HFF-Myc (cell line): ENCODE data around the gene RASGEF1C.

Experiments used
- DNase-seq: peaks from one replicate; pipeline ENCODE4 v3.0.0-alpha.2; 2011; ENCODE audit warnings: low read depth; ENCODE audit errors: extremely low read depth
- H3K4me3 ChIP-seq: replicated peaks from 2 replicates; pipeline ENCODE4 v1.5.1; 2011; ENCODE audit warnings: low read depth, mild to moderate bottlenecking, control low read depth, low read length
- TF ChIP-seq, protein P1 (sequence below): IDR thresholded peaks from 2 replicates; pipeline ENCODE4 v1.5.1; 2012; ENCODE audit warnings: mild to moderate bottlenecking, low read depth, low read length, control low read depth; ENCODE audit errors: missing control alignments

RASGEF1C gene

GRCh38 chr5:180105827-180106312 lies 103.1 kb downstream of the RASGEF1C start:
- no peak overlapping the region for H3K4me3 ChIP-seq
- TF ChIP-seq, protein P1, sequence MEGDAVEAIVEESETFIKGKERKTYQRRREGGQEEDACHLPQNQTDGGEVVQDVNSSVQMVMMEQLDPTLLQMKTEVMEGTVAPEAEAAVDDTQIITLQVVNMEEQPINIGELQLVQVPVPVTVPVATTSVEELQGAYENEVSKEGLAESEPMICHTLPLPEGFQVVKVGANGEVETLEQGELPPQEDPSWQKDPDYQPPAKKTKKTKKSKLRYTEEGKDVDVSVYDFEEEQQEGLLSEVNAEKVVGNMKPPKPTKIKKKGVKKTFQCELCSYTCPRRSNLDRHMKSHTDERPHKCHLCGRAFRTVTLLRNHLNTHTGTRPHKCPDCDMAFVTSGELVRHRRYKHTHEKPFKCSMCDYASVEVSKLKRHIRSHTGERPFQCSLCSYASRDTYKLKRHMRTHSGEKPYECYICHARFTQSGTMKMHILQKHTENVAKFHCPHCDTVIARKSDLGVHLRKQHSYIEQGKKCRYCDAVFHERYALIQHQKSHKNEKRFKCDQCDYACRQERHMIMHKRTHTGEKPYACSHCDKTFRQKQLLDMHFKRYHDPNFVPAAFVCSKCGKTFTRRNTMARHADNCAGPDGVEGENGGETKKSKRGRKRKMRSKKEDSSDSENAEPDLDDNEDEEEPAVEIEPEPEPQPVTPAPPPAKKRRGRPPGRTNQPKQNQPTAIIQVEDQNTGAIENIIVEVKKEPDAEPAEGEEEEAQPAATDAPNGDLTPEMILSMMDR, result no peak
- no peak for DNase-seq

DNA sequence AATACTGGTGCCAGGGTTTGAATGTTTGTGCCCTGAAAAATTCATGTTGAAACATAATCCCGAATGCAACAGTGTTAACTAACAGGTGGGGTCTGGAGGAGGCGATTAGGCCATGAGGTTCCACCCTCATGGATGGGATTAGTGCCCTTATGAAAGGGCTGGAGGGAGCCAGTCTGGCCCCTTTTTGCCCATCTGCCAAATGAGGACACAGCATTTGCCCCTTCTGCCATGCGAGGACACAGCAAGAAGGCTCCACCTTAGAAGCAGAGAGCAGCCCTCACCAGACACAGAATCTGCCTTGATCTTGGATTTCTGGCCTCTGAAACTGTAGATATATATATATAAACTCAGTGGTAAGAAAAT lies 104.9 kb downstream of the RASGEF1C start:
- no peak overlapping the region for H3K4me3 ChIP-seq
- DNase-seq, result no peak
- TF ChIP-seq, protein P1, result no peak

- TF ChIP-seq, protein P1, result no peak
- no peak for DNase-seq
- H3K4me3 ChIP-seq, result no peak overlapping the region
Measured at GRCh38 chr5:180103487-180104167, 105.4 kb downstream of the RASGEF1C start.

- TF ChIP-seq, protein P1, result no peak
- no peak for DNase-seq
- no peak overlapping the region for H3K4me3 ChIP-seq
Measured at GRCh38 chr5:180102636-180103035, 106.4 kb downstream of the RASGEF1C start.

DNA sequence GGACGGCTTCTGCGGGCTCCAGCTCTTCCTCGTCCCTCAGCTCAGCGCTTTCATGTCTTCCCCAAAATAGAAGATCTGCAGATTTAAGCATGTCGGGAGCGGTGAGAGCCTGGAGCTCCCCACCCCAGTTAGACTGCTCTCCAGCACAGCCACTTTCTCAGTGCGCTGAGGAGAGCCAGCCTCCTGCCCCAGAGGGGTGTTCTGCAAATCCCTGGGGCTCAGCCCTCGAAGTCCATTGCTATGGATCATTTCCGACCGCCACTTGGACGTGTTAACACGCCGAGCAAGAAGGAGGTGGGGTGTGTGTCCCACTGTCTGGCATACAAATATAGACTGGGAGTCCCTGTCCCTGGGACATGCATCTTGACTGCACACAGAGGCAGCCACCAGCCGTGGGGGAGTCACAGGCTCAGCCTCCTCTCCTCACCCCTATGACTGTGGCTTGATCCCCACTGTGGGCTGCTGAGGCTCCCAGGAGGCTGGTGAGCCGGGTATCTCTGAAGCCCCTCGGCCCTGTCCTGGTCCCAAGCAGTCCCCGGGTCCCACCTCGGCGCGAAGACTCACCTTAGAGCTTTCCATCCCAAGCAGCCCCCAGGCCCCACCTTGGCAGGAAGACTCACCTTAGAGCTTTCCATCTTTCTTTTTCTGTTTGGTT lies 107.4 kb downstream of the RASGEF1C start:
- no peak overlapping the region for H3K4me3 ChIP-seq
- TF ChIP-seq, protein P1, result no peak
- no peak for DNase-seq

DNA sequence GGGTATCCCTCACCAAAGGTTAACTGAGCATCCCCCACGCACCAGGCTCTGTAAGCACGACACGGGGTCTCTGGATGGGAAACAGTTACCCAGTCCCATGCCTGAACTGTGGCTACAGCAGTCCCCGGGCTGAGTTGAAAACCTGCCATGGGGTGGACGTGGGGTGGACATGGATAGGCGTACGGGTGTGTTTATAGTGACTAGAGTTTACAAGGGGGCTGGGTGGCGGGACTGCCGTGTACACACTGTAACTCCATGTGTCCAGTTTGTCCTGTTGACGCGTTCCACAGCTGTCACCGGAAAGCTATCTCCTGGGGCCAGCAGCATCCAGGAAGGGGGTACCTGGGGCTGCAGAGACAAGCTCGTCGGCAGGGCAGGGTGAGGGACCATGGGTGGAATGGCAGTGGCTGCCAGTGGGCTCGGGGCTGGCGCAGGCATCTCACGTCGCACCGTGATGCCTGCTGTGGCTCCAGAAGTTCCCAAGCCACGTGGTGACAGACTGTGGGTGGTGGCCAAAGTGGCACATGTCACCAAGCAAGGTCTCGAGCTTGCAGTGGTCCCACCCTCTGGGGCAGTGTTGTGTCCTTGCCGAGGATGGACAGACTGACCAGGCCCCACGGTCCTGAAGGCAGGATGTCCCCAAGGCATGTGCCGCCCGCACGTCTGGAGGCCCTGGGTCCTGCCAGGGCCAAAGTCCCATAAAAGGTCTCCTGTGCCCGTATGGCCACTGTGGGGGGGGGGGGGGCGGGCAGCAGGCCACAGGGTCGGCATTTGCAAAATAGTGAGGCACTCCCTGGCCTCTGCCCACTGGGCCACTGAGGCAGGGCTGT lies 108.2 kb downstream of the RASGEF1C start:
- TF ChIP-seq, protein P1, result no peak
- H3K4me3 ChIP-seq, result no peak overlapping the region
- no peak for DNase-seq
